GM12801 (cell line): ENCODE results near the gene SFXN5.

Source experiments
- CTCF ChIP-seq: IDR thresholded peaks from one replicate; pipeline ENCODE4 v1.5.1; 2011; ENCODE audit warnings: control low read depth; ENCODE audit not compliant: insufficient read length; ENCODE audit errors: extremely low read depth

The SFXN5 gene

GRCh38 chr2:73104933-73105332 lies 33.4 kb upstream of the SFXN5 start:
- no peak for TF ChIP-seq CTCF

GRCh38 chr2:73103018-73103542 lies 31.6 kb upstream of the SFXN5 start:
- no peak for TF ChIP-seq CTCF

DNA sequence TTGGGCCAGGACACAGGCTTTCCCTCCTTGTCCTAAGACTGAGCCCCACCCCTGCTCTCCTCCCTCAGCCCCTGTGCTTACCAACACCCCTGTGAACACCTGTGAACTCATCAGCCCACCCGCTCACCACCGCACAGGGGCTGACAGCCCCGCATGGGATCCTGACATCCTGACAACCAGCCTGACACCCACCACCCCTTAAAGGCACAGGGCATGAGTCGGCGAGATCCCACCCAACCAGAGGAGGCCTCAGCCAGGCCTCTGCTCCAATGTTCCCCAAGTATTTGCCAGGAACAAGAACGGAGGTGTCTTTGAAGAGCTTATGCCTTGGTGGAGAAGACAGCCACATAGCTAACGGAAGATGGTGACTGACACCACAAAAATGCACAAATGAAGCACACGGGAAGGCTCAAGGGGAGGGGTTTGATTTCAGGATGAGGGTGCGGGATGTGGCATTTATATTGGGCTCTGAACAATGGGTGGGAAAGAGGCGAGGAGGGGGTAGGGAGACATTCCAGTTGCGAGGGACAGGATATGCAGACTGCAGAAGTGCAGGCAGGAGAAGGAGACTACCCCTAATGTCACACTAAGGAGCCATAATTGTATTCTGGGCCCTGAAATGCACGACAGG lies 30.2 kb upstream of the SFXN5 start:
- TF ChIP-seq CTCF: no peak

- no peak for TF ChIP-seq CTCF
Observed at GRCh38 chr2:73100956-73101355, 29.4 kb upstream of the SFXN5 start.

- no peak for TF ChIP-seq CTCF
Observed at GRCh38 chr2:73099486-73099885, 28.0 kb upstream of the SFXN5 start.

DNA sequence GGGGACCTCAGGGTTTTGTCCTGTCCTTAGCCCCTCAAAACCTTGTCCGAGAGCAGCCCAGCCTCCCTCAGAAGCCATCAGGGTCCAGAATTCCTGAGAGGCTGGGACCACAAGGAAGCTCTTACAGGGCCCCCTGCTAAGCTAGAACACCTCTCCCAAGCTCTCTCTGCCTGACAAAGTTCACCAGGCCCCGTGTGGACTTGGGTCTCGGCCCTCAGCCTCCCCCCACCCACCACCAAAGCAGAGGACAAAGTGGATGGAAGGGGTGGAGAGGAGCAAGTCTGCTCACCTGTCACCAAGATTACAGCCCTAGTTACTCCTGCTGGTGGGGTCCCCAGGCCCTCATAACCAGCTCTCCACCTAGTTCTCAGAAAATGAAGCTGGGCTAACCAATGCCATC lies 24.4 kb upstream of the SFXN5 start:
- no peak for TF ChIP-seq CTCF

- no peak for TF ChIP-seq CTCF
Observed at GRCh38 chr2:73092146-73092783, 20.8 kb upstream of the SFXN5 start.
